Astrocyte of the spinal cord (primary cell): Measurements from ENCODE around the gene RNU6-9.

Experiments used
- DNase-seq: peaks from one replicate; pipeline ENCODE4 v3.0.0; 2011; ENCODE audit warnings: low read depth, low spot score
- H3K4me3 ChIP-seq: 2 replicates; pipeline ENCODE4 v1.5.1; 2011; ENCODE audit warnings: low read depth, mild to moderate bottlenecking, low read length, moderate library complexity
- in situ Hi-C: cut with HindIII; loops from 2 replicates; pipeline ENCODE4 v1.10.0; 2017; ENCODE audit warnings: low sequenced_read_pairs
- TF ChIP-seq, protein P1 (sequence below): IDR thresholded peaks from 2 replicates; pipeline ENCODE4 v1.5.1; 2012; ENCODE audit warnings: low read depth, mild to moderate bottlenecking, low read length, inconsistent platforms

Gene RNU6-9

DNA sequence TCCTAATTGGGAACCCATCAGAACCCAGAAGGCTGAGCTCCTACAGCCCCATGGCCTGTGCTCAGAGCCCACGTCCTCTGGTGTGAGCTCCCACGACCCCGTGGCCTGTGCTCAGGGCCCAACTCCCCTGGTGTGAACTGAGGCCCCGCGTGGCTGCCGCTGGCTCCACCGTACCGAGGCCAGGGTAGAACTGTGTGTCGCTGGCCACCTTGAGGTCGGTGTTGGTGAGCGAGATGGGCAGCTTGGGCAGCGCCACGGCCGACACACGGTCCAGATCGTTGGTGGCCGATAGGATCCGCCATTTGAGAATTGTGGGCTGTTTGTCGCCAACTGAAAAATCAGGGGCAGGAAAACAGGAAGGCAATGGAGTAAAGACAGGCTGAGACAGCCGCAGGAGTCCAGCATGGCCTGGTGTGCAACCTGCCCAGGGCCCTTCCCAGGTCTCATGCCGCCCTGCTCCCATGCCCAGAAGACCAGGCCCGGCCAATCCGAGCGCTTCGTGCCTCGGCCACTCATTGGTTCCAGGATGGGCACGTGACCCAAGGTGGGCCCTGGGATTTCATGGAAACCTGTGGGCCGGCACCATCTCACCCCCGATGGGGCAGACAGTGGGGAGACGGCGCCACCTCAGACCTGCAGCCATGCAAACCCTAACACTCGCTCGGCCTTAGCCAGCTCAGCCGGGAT lies 11.8 kb upstream of the RNU6-9 start:
- in situ Hi-C loops, result no loop called here
- DNase-seq, result no peak
- TF ChIP-seq, protein P1, sequence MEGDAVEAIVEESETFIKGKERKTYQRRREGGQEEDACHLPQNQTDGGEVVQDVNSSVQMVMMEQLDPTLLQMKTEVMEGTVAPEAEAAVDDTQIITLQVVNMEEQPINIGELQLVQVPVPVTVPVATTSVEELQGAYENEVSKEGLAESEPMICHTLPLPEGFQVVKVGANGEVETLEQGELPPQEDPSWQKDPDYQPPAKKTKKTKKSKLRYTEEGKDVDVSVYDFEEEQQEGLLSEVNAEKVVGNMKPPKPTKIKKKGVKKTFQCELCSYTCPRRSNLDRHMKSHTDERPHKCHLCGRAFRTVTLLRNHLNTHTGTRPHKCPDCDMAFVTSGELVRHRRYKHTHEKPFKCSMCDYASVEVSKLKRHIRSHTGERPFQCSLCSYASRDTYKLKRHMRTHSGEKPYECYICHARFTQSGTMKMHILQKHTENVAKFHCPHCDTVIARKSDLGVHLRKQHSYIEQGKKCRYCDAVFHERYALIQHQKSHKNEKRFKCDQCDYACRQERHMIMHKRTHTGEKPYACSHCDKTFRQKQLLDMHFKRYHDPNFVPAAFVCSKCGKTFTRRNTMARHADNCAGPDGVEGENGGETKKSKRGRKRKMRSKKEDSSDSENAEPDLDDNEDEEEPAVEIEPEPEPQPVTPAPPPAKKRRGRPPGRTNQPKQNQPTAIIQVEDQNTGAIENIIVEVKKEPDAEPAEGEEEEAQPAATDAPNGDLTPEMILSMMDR, result no peak

DNA sequence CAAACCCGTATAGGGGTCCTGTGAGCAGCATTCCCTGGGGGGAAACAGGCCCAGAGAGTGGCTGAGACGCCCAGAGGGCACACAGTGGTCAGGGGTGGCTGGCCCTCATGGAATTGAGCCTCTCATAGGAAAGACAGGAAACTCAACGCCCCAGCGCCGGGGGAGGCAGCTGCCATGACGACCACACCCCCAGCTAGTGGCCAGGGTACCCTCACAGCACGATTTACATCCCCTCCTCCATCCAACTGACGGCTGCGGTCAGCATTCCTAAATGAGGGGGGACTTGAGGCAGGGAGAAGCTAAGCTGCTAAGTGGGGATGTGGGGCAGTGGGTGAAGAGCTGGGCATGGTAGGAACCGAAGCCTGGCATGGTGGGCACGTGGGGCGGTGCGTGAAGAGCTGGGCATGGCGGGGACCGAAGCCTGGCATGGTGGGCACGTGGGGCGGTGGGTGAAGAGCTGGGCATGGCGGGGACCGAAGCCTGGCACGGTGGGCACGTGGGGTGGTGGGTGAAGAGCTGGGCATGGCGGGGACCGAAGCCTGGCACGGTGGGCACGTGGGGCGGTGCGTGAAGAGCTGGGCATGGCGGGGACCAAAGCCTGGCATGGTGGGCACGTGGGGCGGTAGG lies 10.3 kb upstream of the RNU6-9 start:
- no peak for DNase-seq
- TF ChIP-seq, protein P1, result no peak
- H3K4me3 ChIP-seq, result no peak overlapping the region
- in situ Hi-C loops, result no loop called here

More for the DNA sequence above, 11.8 kb upstream of the RNU6-9 start:
- no peak overlapping the region for H3K4me3 ChIP-seq

DNA sequence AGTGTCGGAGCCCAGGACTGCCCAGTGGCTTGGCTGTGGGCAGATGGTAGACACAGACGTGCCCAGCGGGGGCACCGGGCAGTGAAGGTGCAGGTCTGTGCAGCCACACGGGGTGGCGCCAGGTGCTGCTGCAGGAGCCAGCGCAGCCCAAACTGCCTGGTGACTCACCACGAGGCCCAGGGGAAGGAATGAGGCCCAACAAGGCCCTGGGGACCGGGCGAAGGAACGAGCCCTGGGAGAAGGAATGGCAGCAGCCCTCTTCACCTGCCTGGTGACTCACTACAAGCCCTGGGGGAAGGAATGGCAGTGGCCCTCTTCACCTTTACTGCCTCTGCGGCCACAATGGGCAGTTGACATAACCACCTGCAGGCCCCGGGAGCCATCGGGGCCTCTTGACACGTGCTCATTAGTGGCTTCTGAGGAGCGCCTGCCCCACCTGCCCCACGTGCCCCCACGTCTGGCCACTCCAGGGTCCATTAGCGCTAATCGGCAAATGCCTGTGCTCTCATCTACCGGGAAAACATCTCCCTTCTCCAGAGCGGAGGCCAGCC lies 9.5 kb upstream of the RNU6-9 start:
- TF ChIP-seq, protein P1, result no peak
- no peak for DNase-seq
- in situ Hi-C loops, result no loop called here
- no peak overlapping the region for H3K4me3 ChIP-seq

DNA sequence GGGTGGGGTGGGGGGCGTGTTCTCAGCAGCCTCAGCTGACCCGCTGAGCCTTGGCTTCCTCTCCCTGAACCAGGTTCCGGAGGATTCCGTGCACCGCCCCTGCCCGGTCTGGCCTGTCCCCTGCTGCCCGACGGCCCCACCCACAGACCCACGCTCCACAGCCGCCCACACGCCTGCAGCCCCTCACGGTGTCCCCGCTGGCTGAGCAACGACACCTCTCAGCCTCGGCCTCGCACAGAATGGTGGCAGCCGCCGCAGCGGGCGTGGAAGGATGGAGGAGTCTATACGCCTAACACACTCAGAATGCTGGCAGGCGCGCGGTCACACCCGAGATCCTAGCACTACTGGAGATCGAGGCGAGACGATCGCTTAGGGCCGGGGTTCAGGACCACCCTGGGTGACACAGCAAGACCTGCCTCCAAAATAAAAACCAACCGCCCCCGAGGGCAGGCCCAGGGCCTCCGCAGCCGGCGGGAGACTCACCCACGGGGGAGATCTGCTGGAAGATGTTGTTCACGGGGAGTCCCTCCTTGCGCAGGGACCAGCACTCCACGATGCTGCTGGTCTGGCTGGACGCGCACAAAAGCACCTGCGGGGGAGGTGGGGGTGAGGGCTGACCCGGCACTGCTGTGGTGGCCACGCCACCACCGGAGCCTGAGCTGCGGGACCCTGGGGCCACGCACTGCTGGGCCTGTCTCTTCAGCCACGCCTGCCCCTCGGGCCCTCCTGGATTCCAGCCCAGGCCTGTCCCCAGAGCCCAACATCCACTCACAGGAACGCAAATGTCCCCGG lies 8.7 kb upstream of the RNU6-9 start:
- H3K4me3 ChIP-seq, result no peak overlapping the region
- TF ChIP-seq, protein P1, result no peak
- in situ Hi-C loops, result no loop called here
- no peak for DNase-seq

DNA sequence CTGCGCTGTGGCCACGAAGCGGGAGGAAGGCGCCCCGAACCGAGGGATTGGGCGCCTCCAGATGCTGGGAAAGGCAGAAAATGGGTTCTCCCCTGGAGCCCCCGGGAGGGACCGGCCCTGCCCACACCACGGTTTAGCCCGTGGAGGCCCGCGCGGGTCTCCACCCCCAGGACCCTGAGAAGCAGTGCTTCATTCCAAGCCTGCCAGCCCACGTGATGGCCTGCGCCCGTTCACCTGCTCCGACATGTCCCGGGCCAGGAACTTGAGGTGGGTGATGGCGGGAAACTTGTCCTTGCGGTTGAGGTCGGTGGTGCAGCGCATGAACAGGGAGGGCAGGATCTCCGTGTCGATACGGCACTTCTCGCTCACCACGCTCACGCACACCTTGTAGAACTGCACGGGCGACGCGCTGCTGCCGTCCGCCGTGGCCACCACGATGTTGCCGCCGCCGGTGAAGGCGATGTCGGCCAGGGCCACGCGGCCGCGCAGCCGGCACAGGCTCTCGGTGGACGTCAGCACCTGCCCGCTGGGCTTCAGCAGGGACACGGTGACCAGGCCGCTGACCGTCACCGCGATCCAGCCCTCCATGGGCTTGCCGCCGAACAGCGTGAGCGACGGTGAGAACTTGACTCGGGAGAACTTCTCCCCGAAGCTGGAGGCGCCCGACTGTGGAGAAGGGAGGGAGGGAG lies 7.6 kb upstream of the RNU6-9 start:
- in situ Hi-C loops, result no loop called here
- no peak overlapping the region for H3K4me3 ChIP-seq
- no peak for DNase-seq
- TF ChIP-seq, protein P1, result no peak

DNA sequence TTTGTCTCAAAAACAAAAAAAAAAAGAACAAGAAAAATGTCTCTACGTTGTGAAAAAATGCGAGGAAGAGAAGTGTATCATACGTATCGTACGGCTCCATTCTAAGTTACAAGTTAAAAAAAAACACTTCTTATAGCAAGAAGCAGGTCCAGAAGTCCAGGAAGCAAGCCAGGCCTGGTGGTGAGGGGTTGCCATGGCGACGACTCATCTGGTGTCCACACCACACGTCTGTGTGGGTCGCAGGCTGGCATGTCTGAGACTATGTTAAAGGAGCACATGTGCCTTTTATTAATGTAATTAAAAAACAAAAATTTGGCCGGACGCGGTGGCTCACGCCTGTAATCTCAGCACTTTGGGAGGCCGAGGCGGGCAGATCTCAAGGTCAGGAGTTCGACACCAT lies 6.2 kb upstream of the RNU6-9 start:
- TF ChIP-seq, protein P1, result no peak
- H3K4me3 ChIP-seq, result no peak overlapping the region
- in situ Hi-C loops, result no loop called here
- DNase-seq, result peak; percentile 80
